Upper lobe of left lung (tissue), 6 donors: ENCODE data around the gene METTL22. TPM values are rescaled to one million over a fixed set of nuclear protein-coding genes. Genes with fewer than 3 reads are reported as not detected.

ENCODE experiments used
- ATAC-seq, 2 donors: fragments of 200-7000 bp; cut with Tn5 transposase; one replicate each; pipeline ENCODE4 v1.9.1; 2022; ENCODE audit warnings: mild to moderate bottlenecking in 2 of 2, moderate library complexity in 2 of 2; ENCODE audit not compliant: low FRiP score in 2 of 2
- DNase-seq, 2 donors: peaks; one replicate each; pipeline ENCODE4 v3.0.0-alpha.2; 2019 to 2020
- H3K27ac ChIP-seq, 4 donors: fragments of 200-600 bp; sonication (generic); one replicate each; pipeline ENCODE4 v1.5.1; 2016 to 2019
- H3K27me3 ChIP-seq, 4 donors: fragments of 200-600 bp; sonication (generic); one replicate each; pipeline ENCODE4 v1.5.1; 2017 to 2019
- H3K36me3 ChIP-seq, 4 donors: fragments of 200-600 bp; sonication (generic); one replicate each; pipeline ENCODE4 v1.5.1; 2016 to 2019
- H3K4me1 ChIP-seq, 4 donors: fragments of 200-600 bp; sonication (generic); one replicate each; pipeline ENCODE4 v1.5.1; 2018 to 2019
- H3K4me3 ChIP-seq, 4 donors: fragments of 200-600 bp; sonication (generic); one replicate each; pipeline ENCODE4 v1.5.1; 2017 to 2019; ENCODE audit warnings: mild to moderate bottlenecking in 2 of 4, moderate library complexity in 1 of 4
- H3K9me3 ChIP-seq, 4 donors: fragments of 200-600 bp; sonication (generic); one replicate each; pipeline ENCODE4 v1.5.1; 2018 to 2019
- CTCF ChIP-seq, 6 experiments: fragments of 450-650 bp in 4 of 6; fragments of 200-600 bp in 2 of 6; sonication (generic) in 2 of 6; IDR thresholded peaks; one replicate each; pipeline ENCODE4 v1.5.1; 2016 to 2019; ENCODE audit warnings: antibody characterized with exemption in 6 of 6
- EP300 ChIP-seq, 4 donors: sonication (generic); formaldehyde crosslinking; IDR thresholded peaks; one replicate each; pipeline ENCODE4 v1.5.1; 2017; ENCODE audit warnings: antibody characterized with exemption in 4 of 4, control low read depth in 2 of 4
- POLR2A ChIP-seq, 4 donors: fragments of 450-650 bp; IDR thresholded peaks; one replicate each; pipeline ENCODE4 v1.5.1; 2016 to 2017; ENCODE audit warnings: antibody characterized with exemption in 4 of 4, mild to moderate bottlenecking in 2 of 4
- POLR2AphosphoS5 ChIP-seq, 2 donors: sonication (generic); formaldehyde crosslinking; IDR thresholded peaks; one replicate each; pipeline ENCODE4 v1.5.1; 2017; ENCODE audit warnings: antibody characterized with exemption in 2 of 2
- WGBS, 2 donors: methylation state at CpG; one replicate each; pipeline ENCODE4 v1.1.5; 2017 to 2018; 5-methylcytosine and 5-hydroxymethylcytosine counted together
- total RNA-seq, 6 donors: library from RNA; depleted of rRNA in 4 of 6; stranded (reverse); fragments of >200 nt in 4 of 6; gene quantifications; one replicate each; pipeline versions ENCODE4 v1.1.0 to v1.2.1, GENCODE V29; 2016 to 2021
- donor health status: DM: no; HTN: no; CAD: no; lungs with moderate emphysema.
- donor health status: DM: no; HTN: yes; CAD: no; lungs with severe emphysema.

Gene METTL22
- total RNA-seq, 6 donors from 2014 or later = 22.3 to 118 (median 36.5) TPM

GRCh38 chr16:8590811-8591210 lies 30.7 kb upstream of the METTL22 start:
- TF ChIP-seq POLR2A (IDR thresholded peaks at IDR 0.05) = no peak
- no peak for TF ChIP-seq POLR2AphosphoS5 (IDR thresholded peaks at IDR 0.05)
- TF ChIP-seq CTCF (IDR thresholded peaks at IDR 0.05) = no peak
- TF ChIP-seq EP300 (IDR thresholded peaks at IDR 0.05) = no peak
- H3K9me3 ChIP-seq = peaks cover 0 to 1% (median 0%) of the 10 kb centered on the region in 4 donors
- H3K36me3 ChIP-seq = no peaks in the 10 kb centered on the region
- no peak overlapping the region for H3K4me3 ChIP-seq
- DNase-seq = no peak
- 92 to 93% methylated on average over 3 of the region's 3 CpGs for WGBS, 2 donors
- peaks cover 0 to 16% (median 6%) of the 10 kb centered on the region in 4 donors for H3K4me1 ChIP-seq
- no peak for ATAC-seq
- no peak overlapping the region for H3K27ac ChIP-seq
- peaks cover 0 to 21% (median 13%) of the 10 kb centered on the region in 4 donors for H3K27me3 ChIP-seq

GRCh38 chr16:8591451-8591850 lies 30.0 kb upstream of the METTL22 start:
- Histone ChIP-seq H3K27me3 (peaks cover 0 to 21% (median 13%) of the 10 kb centered on the region in 4 donors), H3K36me3 (no peaks in the 10 kb centered on the region), H3K4me3 (no peak overlapping the region), H3K4me1 (peaks cover 0 to 16% (median 6%) of the 10 kb centered on the region in 4 donors), H3K27ac (no peak overlapping the region), H3K9me3 (peaks cover 0 to 8% (median 4%) of the 10 kb centered on the region in 4 donors)
- TF ChIP-seq CTCF (IDR thresholded peaks at IDR 0.05) = no peak
- no peak for TF ChIP-seq EP300 (IDR thresholded peaks at IDR 0.05)
- no peak for TF ChIP-seq POLR2A (IDR thresholded peaks at IDR 0.05)
- TF ChIP-seq POLR2AphosphoS5 (IDR thresholded peaks at IDR 0.05) = no peak
- ATAC-seq (no peak), DNase-seq (no peak)
- 94 to 98% methylated on average over 3 of the region's 3 CpGs for whole genome bisulfite sequencing, 2 donors

- no peaks in the 10 kb centered on the region for H3K36me3 ChIP-seq
- no peak overlapping the region for H3K27ac ChIP-seq
- no peak for TF ChIP-seq POLR2A (IDR thresholded peaks at IDR 0.05)
- TF ChIP-seq EP300 (IDR thresholded peaks at IDR 0.05) = no peak
- peaks cover 0 to 12% (median 5%) of the 10 kb centered on the region in 4 donors for H3K4me1 ChIP-seq
- H3K4me3 ChIP-seq = no peak overlapping the region
- H3K9me3 ChIP-seq = peaks cover 0 to 17% (median 10%) of the 10 kb centered on the region in 4 donors
- DNase-seq (no peak), ATAC-seq (no peak)
- H3K27me3 ChIP-seq = peaks cover 0 to 14% (median 10%) of the 10 kb centered on the region in 4 donors
- 70 to 72% methylated on average over 9 of the region's 9 CpGs for WGBS, 2 donors
Measured at GRCh38 chr16:8594149-8594666, 27.3 kb upstream of the METTL22 start.

- Histone ChIP-seq H3K27me3 (no peaks in the 10 kb centered on the region), H3K9me3 (peaks cover 0 to 17% (median 10%) of the 10 kb centered on the region in 4 donors), H3K36me3 (no peaks in the 10 kb centered on the region), H3K27ac (no peak overlapping the region), H3K4me3 (no peak overlapping the region), H3K4me1 (no peaks in the 10 kb centered on the region)
- DNase-seq (no peak), ATAC-seq (no peak)
- TF ChIP-seq POLR2A (IDR thresholded peaks at IDR 0.05) (no peak), EP300 (IDR thresholded peaks at IDR 0.05) (no peak), POLR2AphosphoS5 (IDR thresholded peaks at IDR 0.05) (no peak), CTCF (IDR thresholded peaks at IDR 0.05) (no peak)
- WGBS, 2 donors = 80 to 90% methylated on average over 5 of the region's 5 CpGs
Measured at GRCh38 chr16:8595783-8596182, 25.7 kb upstream of the METTL22 start.

- Histone ChIP-seq H3K4me1 (no peaks in the 10 kb centered on the region), H3K36me3 (no peaks in the 10 kb centered on the region), H3K9me3 (peaks cover 0 to 17% (median 10%) of the 10 kb centered on the region in 4 donors), H3K4me3 (no peak overlapping the region), H3K27ac (no peak overlapping the region), H3K27me3 (no peaks in the 10 kb centered on the region)
- TF ChIP-seq EP300 (IDR thresholded peaks at IDR 0.05) = no peak
- TF ChIP-seq POLR2AphosphoS5 (IDR thresholded peaks at IDR 0.05) = no peak
- TF ChIP-seq CTCF (IDR thresholded peaks at IDR 0.05) = no peak
- no peak for TF ChIP-seq POLR2A (IDR thresholded peaks at IDR 0.05)
- DNase-seq = no peak
- 80 to 86% methylated on average over 1 of the region's 1 CpG for WGBS, 2 donors
- no peak for ATAC-seq
Measured at GRCh38 chr16:8596581-8596980, 24.9 kb upstream of the METTL22 start.
